Neuronal stem cell (in vitro differentiated cells): ENCODE data around the gene ALCAM.

ENCODE experiments used
- DNase-seq: peaks from one replicate; pipeline ENCODE4 v3.0.0-alpha.2; 2013; ENCODE audit warnings: low spot score
- H2AFZ ChIP-seq: one replicate; pipeline ENCODE4 v1.6.1; 2013; ENCODE audit warnings: mild to moderate bottlenecking, low read length, inconsistent platforms
- H2AK5ac ChIP-seq: 2 replicates; pipeline ENCODE4 v1.6.1; 2013; ENCODE audit warnings: low read depth, mild to moderate bottlenecking, inconsistent platforms, low read length, moderate library complexity, mixed read lengths
- H2BK120ac ChIP-seq: 2 replicates; pipeline ENCODE4 v1.6.1; 2013; ENCODE audit warnings: low read depth, mild to moderate bottlenecking, inconsistent platforms, low read length, moderate library complexity, mixed read lengths
- H2BK12ac ChIP-seq: one replicate; pipeline ENCODE4 v1.6.1; 2013; ENCODE audit warnings: low read length, inconsistent platforms
- H2BK15ac ChIP-seq: 2 replicates; pipeline ENCODE4 v1.6.1; 2013; ENCODE audit warnings: mild to moderate bottlenecking, low read length, inconsistent platforms, mixed read lengths
- H2BK5ac ChIP-seq: one replicate; pipeline ENCODE4 v1.6.1; 2013; ENCODE audit warnings: inconsistent platforms, mild to moderate bottlenecking, low read length, moderate library complexity
- H3K14ac ChIP-seq: one replicate; pipeline ENCODE4 v1.6.1; 2013; ENCODE audit warnings: low read length, inconsistent platforms
- H3K18ac ChIP-seq: 2 replicates; pipeline ENCODE4 v1.6.1; 2013; ENCODE audit warnings: low read length, inconsistent platforms
- H3K23ac ChIP-seq: 2 replicates; pipeline ENCODE4 v1.6.1; 2013; ENCODE audit warnings: low read depth, mild to moderate bottlenecking, mixed read lengths, low read length, inconsistent platforms; ENCODE audit not compliant: poor library complexity
- H3K27ac ChIP-seq: replicated peaks from 3 replicates; pipeline ENCODE4 v1.5.1; 2013; ENCODE audit warnings: low read length, inconsistent platforms
- H3K27me3 ChIP-seq, 3 experiments: 2 replicates each; pipeline ENCODE4 v1.6.1; 2013; ENCODE audit warnings: low read length in 3 of 3, mild to moderate bottlenecking in 2 of 3, inconsistent platforms in 1 of 3, low read depth in 1 of 3, mixed read lengths in 1 of 3, moderate library complexity in 1 of 3; ENCODE audit not compliant: control insufficient read depth in 3 of 3, insufficient read depth in 3 of 3
- H3K36me3 ChIP-seq, 2 donors: replicated peaks in 1 of 2; 2 replicates each; pipeline ENCODE4 v1.6.1; 2013; ENCODE audit warnings: low read length in 2 of 2; ENCODE audit not compliant: control insufficient read depth in 2 of 2, insufficient read depth in 2 of 2
- H3K4ac ChIP-seq: 2 replicates; pipeline ENCODE4 v1.6.1; 2013; ENCODE audit warnings: inconsistent platforms, mild to moderate bottlenecking, low read length, moderate library complexity
- H3K4me1 ChIP-seq, 2 donors: 1 replicate in 1 of 2; 2 replicates in 1 of 2; pipeline ENCODE4 v1.6.1; 2013; ENCODE audit warnings: low read length in 2 of 2, low read depth in 1 of 2; ENCODE audit not compliant: control insufficient read depth in 2 of 2, insufficient read depth in 1 of 2
- H3K4me2 ChIP-seq: one replicate; pipeline ENCODE4 v1.6.1; 2013; ENCODE audit warnings: mild to moderate bottlenecking, low read length, inconsistent platforms; ENCODE audit not compliant: insufficient read depth, poor library complexity, severe bottlenecking
- H3K4me3 ChIP-seq, 2 donors: 2 replicates each; pipeline ENCODE4 v1.5.1; 2013; ENCODE audit warnings: low read length in 2 of 2, mild to moderate bottlenecking in 2 of 2, inconsistent platforms in 1 of 2, moderate library complexity in 1 of 2
- H3K79me1 ChIP-seq: one replicate; pipeline ENCODE4 v1.6.1; 2013; ENCODE audit warnings: low read depth, mild to moderate bottlenecking, inconsistent platforms, low read length, moderate library complexity
- H3K9ac ChIP-seq: one replicate; pipeline ENCODE4 v1.6.1; 2013; ENCODE audit warnings: mild to moderate bottlenecking, low read depth, low read length, inconsistent platforms; ENCODE audit not compliant: poor library complexity
- H3K9me3 ChIP-seq, 2 donors: replicated peaks in 1 of 2; 2 replicates each; pipeline versions ENCODE3 to v1.6.1; 2013; ENCODE audit warnings: low read length in 2 of 2, mild to moderate bottlenecking in 2 of 2, inconsistent platforms in 1 of 2, low read depth in 1 of 2, mixed read lengths in 1 of 2, moderate library complexity in 1 of 2; ENCODE audit not compliant: control insufficient read depth in 2 of 2, insufficient read depth in 1 of 2
- H4K8ac ChIP-seq: one replicate; pipeline ENCODE4 v1.6.1; 2013; ENCODE audit warnings: low read depth, mild to moderate bottlenecking, inconsistent platforms, low read length, moderate library complexity
- H4K91ac ChIP-seq: one replicate; pipeline ENCODE4 v1.6.1; 2013; ENCODE audit warnings: low read length, low read depth, mild to moderate bottlenecking, inconsistent platforms; ENCODE audit not compliant: poor library complexity
- WGBS, 2 donors: extraction: QIAGEN DNeasy Blood & Tissue Kit; methylation state at CpG; one replicate each; pipeline ENCODE4 v1.1.7; 2013; ENCODE audit warnings: missing lambda C conversion rate in 2 of 2, mixed read lengths in 1 of 2; ENCODE audit not compliant: insufficient read length in 2 of 2, insufficient replicate concordance in 1 of 2; ENCODE audit errors: extremely low coverage in 2 of 2; 5-methylcytosine and 5-hydroxymethylcytosine counted together

Gene ALCAM

GRCh38 chr3:105466072-105466471, 99.4 kb downstream of the ALCAM start:
- no peaks in the 10 kb centered on the region for H3K79me1 ChIP-seq
- no peak overlapping the region for H2AK5ac ChIP-seq
- no peak overlapping the region for H3K4me2 ChIP-seq
- H3K4me3 ChIP-seq: no peak overlapping the region
- no peak overlapping the region for H3K27ac ChIP-seq
- WGBS, 2 donors: no CpG with 5 or more reads among the region's 3 CpGs
- H3K9me3 ChIP-seq: no peaks in the 10 kb centered on the region
- no peak overlapping the region for H2BK12ac ChIP-seq
- H4K8ac ChIP-seq: no peak overlapping the region
- no peak overlapping the region for H4K91ac ChIP-seq
- H3K14ac ChIP-seq: no peak overlapping the region
- no peak overlapping the region for H3K18ac ChIP-seq
- no peak overlapping the region for H2BK120ac ChIP-seq
- H2BK15ac ChIP-seq: no peak overlapping the region
- no peak for DNase-seq
- H3K4ac ChIP-seq: no peak overlapping the region
- no peak overlapping the region for H2BK5ac ChIP-seq
- H3K9ac ChIP-seq: no peak overlapping the region
- no peak overlapping the region for H2AFZ ChIP-seq
- H3K4me1 ChIP-seq: no peaks in the 10 kb centered on the region
- no peak overlapping the region for H3K23ac ChIP-seq
- no peaks in the 10 kb centered on the region for H3K27me3 ChIP-seq
- H3K36me3 ChIP-seq: no peaks in the 10 kb centered on the region

- Histone ChIP-seq H3K9me3 (no peaks in the 10 kb centered on the region), H3K36me3 (no peaks in the 10 kb centered on the region), H2BK15ac (no peak overlapping the region), H3K23ac (no peak overlapping the region), H4K8ac (no peak overlapping the region), H3K18ac (no peak overlapping the region), H2AK5ac (no peak overlapping the region), H2BK12ac (no peak overlapping the region), H3K4me2 (no peak overlapping the region), H3K14ac (no peak overlapping the region), H3K4me3 (no peak overlapping the region), H3K9ac (no peak overlapping the region), H3K4ac (no peak overlapping the region), H2BK120ac (no peak overlapping the region), H3K27ac (no peak overlapping the region), H2AFZ (no peak overlapping the region), H3K27me3 (no peaks in the 10 kb centered on the region), H2BK5ac (no peak overlapping the region), H3K79me1 (no peaks in the 10 kb centered on the region), H4K91ac (no peak overlapping the region), H3K4me1 (no peaks in the 10 kb centered on the region)
- DNase-seq: no peak
- WGBS, 2 donors: no CpG with 5 or more reads among the region's 2 CpGs
Observed at GRCh38 chr3:105466495-105467404, 100.0 kb downstream of the ALCAM start.

GRCh38 chr3:105470851-105471250, 104.1 kb downstream of the ALCAM start:
- no peaks in the 10 kb centered on the region for H3K27me3 ChIP-seq
- no peaks in the 10 kb centered on the region for H3K79me1 ChIP-seq
- no peak overlapping the region for H3K4me3 ChIP-seq
- H3K36me3 ChIP-seq: no peaks in the 10 kb centered on the region
- H3K27ac ChIP-seq: no peak overlapping the region
- no peak overlapping the region for H2BK5ac ChIP-seq
- no peak overlapping the region for H2BK120ac ChIP-seq
- H2BK15ac ChIP-seq: no peak overlapping the region
- no peak overlapping the region for H2AFZ ChIP-seq
- no peak overlapping the region for H2AK5ac ChIP-seq
- H4K91ac ChIP-seq: no peak overlapping the region
- no peak overlapping the region for H3K14ac ChIP-seq
- H3K9me3 ChIP-seq: no peaks in the 10 kb centered on the region
- DNase-seq: no peak
- H2BK12ac ChIP-seq: no peak overlapping the region
- H4K8ac ChIP-seq: no peak overlapping the region
- no peak overlapping the region for H3K9ac ChIP-seq
- no peak overlapping the region for H3K4me2 ChIP-seq
- no peak overlapping the region for H3K23ac ChIP-seq
- no peak overlapping the region for H3K4ac ChIP-seq
- 100% methylated on average over 1 of the region's 2 CpGs for WGBS, 2 donors
- peaks cover 2 to 6% of the 10 kb centered on the region in 2 donors for H3K4me1 ChIP-seq
- no peak overlapping the region for H3K18ac ChIP-seq

- no peak overlapping the region for H3K14ac ChIP-seq
- no peak overlapping the region for H2AK5ac ChIP-seq
- no peak overlapping the region for H3K4me3 ChIP-seq
- no peak overlapping the region for H3K27ac ChIP-seq
- no peak overlapping the region for H2BK120ac ChIP-seq
- H2BK15ac ChIP-seq: no peak overlapping the region
- no peak overlapping the region for H3K9ac ChIP-seq
- H3K4me1 ChIP-seq: peaks cover 2 to 6% of the 10 kb centered on the region in 2 donors
- H3K18ac ChIP-seq: no peak overlapping the region
- peak overlapping the region; percentile 49 for H2AFZ ChIP-seq
- H4K91ac ChIP-seq: no peak overlapping the region
- H3K23ac ChIP-seq: no peak overlapping the region
- H3K79me1 ChIP-seq: no peaks in the 10 kb centered on the region
- H3K4me2 ChIP-seq: no peak overlapping the region
- no peaks in the 10 kb centered on the region for H3K36me3 ChIP-seq
- no peak overlapping the region for H4K8ac ChIP-seq
- DNase-seq: peak; percentile 36
- no peak overlapping the region for H2BK12ac ChIP-seq
- H3K27me3 ChIP-seq: no peaks in the 10 kb centered on the region
- no peak overlapping the region for H2BK5ac ChIP-seq
- peaks cover 0 to 4% of the 10 kb centered on the region in 2 donors for H3K9me3 ChIP-seq
- H3K4ac ChIP-seq: no peak overlapping the region
Observed at GRCh38 chr3:105473521-105474223, 107.0 kb downstream of the ALCAM start.
